OCI-LY7 (cell line): ENCODE data around the gene SOX4.

ENCODE experiments used
- EZH2phosphoT487 ChIP-seq: fragments of 200-600 bp; sonication (generic); IDR thresholded peaks from 2 replicates; pipeline ENCODE4 v1.6.1; 2018; ENCODE audit warnings: low read depth, borderline replicate concordance, mild to moderate bottlenecking, mixed run types, antibody characterized with exemption, low read length, moderate library complexity, mixed read lengths
- TF ChIP-seq, protein P1 (sequence below): fragments of 200-600 bp; sonication (generic); conservative IDR thresholded peaks from 2 replicates; pipeline ENCODE4 v1.5.1; 2014; ENCODE audit warnings: mild to moderate bottlenecking, antibody characterized with exemption, low read length, moderate library complexity, mixed read lengths

DNA sequence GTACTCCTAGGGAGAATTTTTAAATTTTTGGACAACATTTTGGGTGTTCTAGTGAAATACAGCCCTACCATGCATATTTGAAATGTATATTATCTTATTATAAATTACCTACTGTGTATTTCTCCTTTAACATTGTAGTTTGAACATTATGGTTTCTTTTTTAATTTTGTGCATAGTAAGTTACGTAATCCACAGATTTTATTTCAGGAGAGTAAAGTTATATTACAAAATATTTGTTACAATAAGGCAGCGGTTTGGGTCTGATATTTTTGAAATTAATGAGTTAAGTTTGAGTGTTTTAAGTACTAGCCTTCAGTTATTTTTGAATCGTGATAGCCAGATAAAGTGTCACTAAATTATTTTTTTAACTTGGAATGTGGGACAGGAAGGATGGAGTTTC is 7.3 kb upstream of the SOX4 start:
- TF ChIP-seq, protein P1, sequence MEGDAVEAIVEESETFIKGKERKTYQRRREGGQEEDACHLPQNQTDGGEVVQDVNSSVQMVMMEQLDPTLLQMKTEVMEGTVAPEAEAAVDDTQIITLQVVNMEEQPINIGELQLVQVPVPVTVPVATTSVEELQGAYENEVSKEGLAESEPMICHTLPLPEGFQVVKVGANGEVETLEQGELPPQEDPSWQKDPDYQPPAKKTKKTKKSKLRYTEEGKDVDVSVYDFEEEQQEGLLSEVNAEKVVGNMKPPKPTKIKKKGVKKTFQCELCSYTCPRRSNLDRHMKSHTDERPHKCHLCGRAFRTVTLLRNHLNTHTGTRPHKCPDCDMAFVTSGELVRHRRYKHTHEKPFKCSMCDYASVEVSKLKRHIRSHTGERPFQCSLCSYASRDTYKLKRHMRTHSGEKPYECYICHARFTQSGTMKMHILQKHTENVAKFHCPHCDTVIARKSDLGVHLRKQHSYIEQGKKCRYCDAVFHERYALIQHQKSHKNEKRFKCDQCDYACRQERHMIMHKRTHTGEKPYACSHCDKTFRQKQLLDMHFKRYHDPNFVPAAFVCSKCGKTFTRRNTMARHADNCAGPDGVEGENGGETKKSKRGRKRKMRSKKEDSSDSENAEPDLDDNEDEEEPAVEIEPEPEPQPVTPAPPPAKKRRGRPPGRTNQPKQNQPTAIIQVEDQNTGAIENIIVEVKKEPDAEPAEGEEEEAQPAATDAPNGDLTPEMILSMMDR = no peak
- no peak for TF ChIP-seq EZH2phosphoT487
